B cell (primary cell): ENCODE results near the gene ERMAP. TPM values are rescaled to one million over a fixed set of nuclear protein-coding genes. Genes with fewer than 3 reads are reported as not detected.

ENCODE experiments used
- ATAC-seq: fragments of 200-7000 bp; cut with Tn5 transposase; one replicate; pipeline ENCODE4 v1.10.0; 2021; ENCODE audit warnings: low read depth, mild to moderate bottlenecking, moderate number of reproducible peaks, moderate library complexity
- CTCF ChIA-PET: fragments of 350-600 bp; sonication (Branson Sonifier 250); formaldehyde crosslinking; loops from one replicate; lab custom pipeline; 2021; ENCODE audit warnings: antibody characterized with exemption, inconsistent platforms; lab: Charles Lee
- POLR2A ChIA-PET: fragments of 350-600 bp; sonication (Branson Sonifier 250); formaldehyde crosslinking; loops from one replicate; lab custom pipeline; 2021; ENCODE audit warnings: antibody characterized with exemption; lab: Charles Lee
- DNase-seq: peaks from one replicate; pipeline ENCODE4 v3.0.0; 2013
- H2AFZ ChIP-seq: 2 replicates; pipeline ENCODE4 v1.6.1; 2012; ENCODE audit warnings: mild to moderate bottlenecking, low read depth, low read length; ENCODE audit not compliant: insufficient read depth, poor library complexity, severe bottlenecking
- H3K27ac ChIP-seq, 2 donors: 1 replicate in 1 of 2; 2 replicates in 1 of 2; pipeline ENCODE4 v1.5.1; 2012 to 2013; ENCODE audit warnings: low read length in 2 of 2, mild to moderate bottlenecking in 2 of 2, moderate library complexity in 1 of 2
- H3K27me3 ChIP-seq, 4 experiments: fragments of 200-600 bp in 1 of 4; sonication (generic) in 1 of 4; replicated peaks in 1 of 4; 1 replicate in 2 of 4; 2 replicates in 2 of 4; pipeline versions ENCODE4 v1.6.1 to v1.7.0; 2013 to 2016; ENCODE audit warnings: low read length in 3 of 4, mild to moderate bottlenecking in 2 of 4, mixed read lengths in 1 of 4, moderate library complexity in 1 of 4; ENCODE audit not compliant: insufficient read depth in 4 of 4, control insufficient read depth in 3 of 4; ENCODE audit errors: control extremely low read depth in 1 of 4
- H3K36me3 ChIP-seq, 2 experiments: replicated peaks in 1 of 2; 1 replicate in 1 of 2; 2 replicates in 1 of 2; pipeline versions ENCODE4 v1.6.1 to v1.7.1; 2013; ENCODE audit warnings: low read length in 1 of 2; ENCODE audit not compliant: insufficient read depth in 2 of 2, control insufficient read depth in 1 of 2; ENCODE audit errors: control extremely low read depth in 1 of 2, extremely low read depth in 1 of 2
- H3K4me1 ChIP-seq, 2 donors: fragments of 200-600 bp in 1 of 2; sonication (generic) in 1 of 2; 1 replicate in 1 of 2; 2 replicates in 1 of 2; pipeline versions ENCODE4 v1.5.1 to v1.6.1; 2013 to 2017; ENCODE audit warnings: low read length in 2 of 2; ENCODE audit not compliant: control insufficient read depth in 2 of 2, insufficient read depth in 2 of 2
- H3K4me2 ChIP-seq: replicated peaks from 2 replicates; pipeline ENCODE3; 2012; ENCODE audit warnings: mild to moderate bottlenecking, low read depth, low read length; ENCODE audit not compliant: poor library complexity, severe bottlenecking
- H3K4me3 ChIP-seq, 5 experiments: fragments of 200-600 bp in 1 of 5; sonication (generic) in 1 of 5; 1 replicate in 3 of 5; 2 replicates in 2 of 5; pipeline versions ENCODE4 v1.5.1 to v1.7.0; 2011 to 2016; ENCODE audit warnings: low read length in 4 of 5, mild to moderate bottlenecking in 4 of 5, low read depth in 2 of 5, control low read depth in 1 of 5, moderate library complexity in 1 of 5; ENCODE audit not compliant: insufficient read depth in 1 of 5; ENCODE audit errors: control extremely low read depth in 1 of 5, extremely low read depth in 1 of 5
- H3K79me2 ChIP-seq: fragments of 200-600 bp; sonication (generic); one replicate; pipeline ENCODE4 v1.6.0; 2016; ENCODE audit warnings: low read length; ENCODE audit not compliant: control insufficient read depth, insufficient read depth
- H3K9ac ChIP-seq: fragments of 200-600 bp; sonication (generic); 2 replicates; pipeline ENCODE4 v1.6.1; 2017; ENCODE audit warnings: mild to moderate bottlenecking, low read length, moderate library complexity
- H3K9me3 ChIP-seq, 3 donors: one replicate each; pipeline versions ENCODE4 v1.6.1 to v1.7.1; 2013; ENCODE audit warnings: low read length in 2 of 3; ENCODE audit not compliant: control insufficient read depth in 2 of 3, insufficient read depth in 1 of 3; ENCODE audit errors: control extremely low read depth in 1 of 3
- H4K20me1 ChIP-seq: 2 replicates; pipeline ENCODE4 v1.6.0; 2012; ENCODE audit warnings: mild to moderate bottlenecking, low read length; ENCODE audit not compliant: insufficient read depth, control insufficient read depth, poor library complexity, severe bottlenecking
- H3K27ac Mint-ChIP-seq: one replicate; pipeline ENCODE4 v1.8.0; 2021; ENCODE audit warnings: mixed read lengths
- H3K27me3 Mint-ChIP-seq: one replicate; pipeline ENCODE4 v1.8.0; 2021; ENCODE audit warnings: mixed read lengths
- H3K4me1 Mint-ChIP-seq: one replicate; pipeline ENCODE4 v1.8.0; 2021; ENCODE audit warnings: mixed read lengths
- H3K4me3 Mint-ChIP-seq: one replicate; pipeline ENCODE4 v1.8.0; 2021; ENCODE audit warnings: mixed read lengths
- H3K9me3 Mint-ChIP-seq: one replicate; pipeline ENCODE4 v1.8.0; 2022; ENCODE audit warnings: mixed read lengths; ENCODE audit not compliant: insufficient read depth
- CTCF ChIP-seq: fragments of 200-600 bp; IDR thresholded peaks from one replicate; pipeline ENCODE4 v1.8.0; 2022; ENCODE audit warnings: antibody characterized with exemption, mild to moderate bottlenecking
- EZH2 ChIP-seq: IDR thresholded peaks from 2 replicates; pipeline ENCODE4 v1.6.1; 2012; ENCODE audit warnings: borderline replicate concordance, low read depth, mild to moderate bottlenecking, moderate library complexity, low read length; ENCODE audit not compliant: insufficient read depth, poor library complexity, severe bottlenecking
- WGBS: methylation state at CpG from one replicate; pipeline ENCODE4 v1.1.5; 2013; ENCODE audit warnings: missing lambda C conversion rate; ENCODE audit not compliant: insufficient coverage; 5-methylcytosine and 5-hydroxymethylcytosine counted together
- intact Hi-C: fragments of 100-400 bp; cut with micrococcal nuclease; formaldehyde crosslinking; loops from one replicate; pipeline ENCODE4 v1.10.0; 2022
- polyA plus RNA-seq: library from polyadenylated mRNA; depleted of rRNA; stranded (reverse); fragments of >200 nt; gene quantifications from 2 replicates; pipeline ENCODE4 v1.2.3, GENCODE V29; 2012
- total RNA-seq, 2 donors: library from RNA; stranded (reverse); fragments of 120-200 nt in 1 of 2; gene quantifications; 1 replicate in 1 of 2; 2 replicates in 1 of 2; pipeline versions ENCODE4 v1.2.3 to v1.2.4, GENCODE V29; 2013 to 2022

ERMAP gene
- total and polyA plus RNA-seq, 2 donors (not counting 1 experiment from before 2014, with no cell fraction given): 4.9 to 13.1 TPM

GRCh38 chr1:42847721-42848460 lies 31.0 kb downstream of the ERMAP start:
- Histone ChIP-seq H3K4me3 (peak overlapping the region in 1 of 5 experiments; percentile 90), H3K4me2 (peak overlapping the region; percentile 87), H3K9ac (no peak overlapping the region), H2AFZ (no peak overlapping the region), H3K27me3 (no peaks in the 10 kb centered on the region), H3K9me3 (peaks cover 0 to 10% (median 0%) of the 10 kb centered on the region in 3 donors), H4K20me1 (no peaks in the 10 kb centered on the region), H3K36me3 (peaks cover 0 to 5% of the 10 kb centered on the region in 2 experiments), H3K27ac (no peak overlapping the region), H3K79me2 (peaks cover 12% of the 10 kb centered on the region), H3K4me1 (peaks cover 28 to 38% of the 10 kb centered on the region in 2 donors)
- Mint-ChIP-seq H3K4me3 (peak overlapping the region; percentile 95), H3K27me3 (no peaks in the 10 kb centered on the region), H3K9me3 (no peaks in the 10 kb centered on the region), H3K4me1 (peaks cover 59% of the 10 kb centered on the region), H3K27ac (peak overlapping the region; percentile 23)
- no peak for DNase-seq
- intact Hi-C loops: loop anchor here (2.0 to 5.0 kb wide), 5 partner anchors 74 to 811 kb away; partner anchors contain the start of genes CDC20, PPCS, YBX1 and ZMYND12
- no CpG with 5 or more reads among the region's 6 CpGs for WGBS
- TF ChIP-seq CTCF (no peak), EZH2 (no peak)
- ChIA-PET CTCF (interaction anchor here (1.9 to 3.4 kb wide), 4 partner anchors 9 to 225 kb away, joined by 7 to 27 read pairs (median 10); partner anchors contain the start of genes C1orf50 and P3H1), POLR2A (no interaction called here)
- no peak for ATAC-seq
